ENCODE results near the gene SKIC2.
"Not testable (repeated sequence)": the region's sequence is repeated elsewhere in the genome, so short reads cannot be mapped to it uniquely, and the experiment has no call there.

SKIC2 gene

GRCh38 chr6:32004864-32005537 is 46.0 kb downstream of the SKIC2 start:
- DNase-seq (ENCODE audit: low spot score) = not testable (repeated sequence)

- not testable (repeated sequence) for DNase-seq (ENCODE audit: low spot score)
Observed at GRCh38 chr6:32005538-32005880, 46.5 kb downstream of the SKIC2 start.

DNA sequence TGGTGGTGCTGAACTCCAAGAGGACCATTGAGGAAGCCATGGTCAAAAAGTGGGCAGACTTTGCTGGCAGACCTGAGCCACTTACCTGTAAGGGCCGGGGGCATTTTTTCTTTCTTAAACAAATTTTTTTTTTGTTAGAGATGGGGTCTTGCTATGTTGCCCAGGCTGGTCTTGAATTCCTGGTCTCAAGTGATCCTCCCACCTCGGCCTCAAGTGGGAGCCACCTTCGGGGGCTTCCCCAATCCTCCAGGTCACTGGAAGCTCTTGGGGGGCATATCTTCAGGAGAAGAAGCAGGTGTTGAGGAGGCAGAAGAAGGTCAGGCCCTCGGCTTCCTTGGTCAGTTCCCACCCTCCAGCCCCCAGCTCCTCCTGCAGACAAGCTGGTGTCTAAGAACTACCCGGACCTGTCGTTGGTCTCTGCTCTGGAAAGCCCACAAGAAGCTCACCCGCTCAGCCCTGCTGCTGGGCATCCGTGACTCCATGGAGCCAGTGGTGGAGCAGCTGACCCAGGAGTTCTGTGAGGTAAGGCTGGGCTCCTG is 47.1 kb downstream of the SKIC2 start:
- DNase-seq (ENCODE audit: low spot score) = not testable (repeated sequence)

DNA sequence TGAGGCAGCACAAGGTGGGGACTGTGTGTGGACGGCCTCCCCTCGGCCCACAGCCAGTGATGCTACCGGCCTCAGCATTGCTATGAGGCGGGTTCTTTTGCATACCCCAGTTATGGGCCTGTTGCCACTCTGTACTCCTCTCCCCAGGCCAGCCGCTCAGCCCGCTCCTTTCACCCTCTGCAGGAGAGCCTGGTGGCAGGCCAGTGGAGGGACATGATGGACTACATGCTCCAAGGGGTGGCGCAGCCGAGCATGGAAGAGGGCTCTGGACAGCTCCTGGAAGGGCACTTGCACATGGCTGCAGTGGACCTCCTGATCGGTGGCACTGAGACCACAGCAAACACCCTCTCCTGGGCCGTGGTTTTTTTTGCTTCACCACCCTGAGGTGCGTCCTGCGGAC is 48.1 kb downstream of the SKIC2 start:
- DNase-seq (ENCODE audit: low spot score) = not testable (repeated sequence)

DNA sequence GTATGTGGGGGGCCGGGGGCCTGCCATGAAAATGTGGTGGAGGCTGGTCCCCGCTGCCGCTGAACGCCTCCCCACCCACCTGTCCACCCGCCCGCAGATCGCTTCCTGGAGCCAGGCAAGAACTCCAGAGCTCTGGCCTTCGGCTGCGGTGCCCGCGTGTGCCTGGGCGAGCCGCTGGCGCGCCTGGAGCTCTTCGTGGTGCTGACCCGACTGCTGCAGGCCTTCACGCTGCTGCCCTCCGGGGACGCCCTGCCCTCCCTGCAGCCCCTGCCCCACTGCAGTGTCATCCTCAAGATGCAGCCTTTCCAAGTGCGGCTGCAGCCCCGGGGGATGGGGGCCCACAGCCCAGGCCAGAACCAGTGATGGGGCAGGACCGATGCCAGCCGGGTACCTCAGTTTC is 49.1 kb downstream of the SKIC2 start:
- not testable (repeated sequence) for DNase-seq (ENCODE audit: low spot score)

GRCh38 chr6:32008616-32009015 is 49.6 kb downstream of the SKIC2 start:
- DNase-seq (ENCODE audit: low spot score) = not testable (repeated sequence)

DNA sequence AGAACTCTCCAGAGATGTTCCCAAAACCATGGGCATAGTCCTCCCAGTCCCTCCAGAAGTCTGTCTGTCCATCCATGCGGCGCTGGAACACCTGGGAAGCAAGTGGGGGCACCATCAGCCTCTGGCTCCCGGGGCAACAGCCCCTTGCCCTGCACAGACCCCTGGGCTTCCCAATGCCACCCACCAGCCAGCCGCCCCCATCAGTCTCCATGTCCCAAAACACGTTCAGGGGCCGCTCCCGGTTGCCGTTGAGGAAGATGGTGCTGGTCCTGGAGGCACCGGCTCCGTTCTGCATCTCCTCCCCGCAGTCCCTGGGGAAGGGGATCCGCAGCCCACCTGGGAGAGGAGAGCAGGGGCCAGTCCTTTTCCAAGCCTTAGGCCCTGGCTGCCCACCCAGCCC is 50.6 kb downstream of the SKIC2 start:
- DNase-seq (ENCODE audit: low spot score) = not testable (repeated sequence)

DNA sequence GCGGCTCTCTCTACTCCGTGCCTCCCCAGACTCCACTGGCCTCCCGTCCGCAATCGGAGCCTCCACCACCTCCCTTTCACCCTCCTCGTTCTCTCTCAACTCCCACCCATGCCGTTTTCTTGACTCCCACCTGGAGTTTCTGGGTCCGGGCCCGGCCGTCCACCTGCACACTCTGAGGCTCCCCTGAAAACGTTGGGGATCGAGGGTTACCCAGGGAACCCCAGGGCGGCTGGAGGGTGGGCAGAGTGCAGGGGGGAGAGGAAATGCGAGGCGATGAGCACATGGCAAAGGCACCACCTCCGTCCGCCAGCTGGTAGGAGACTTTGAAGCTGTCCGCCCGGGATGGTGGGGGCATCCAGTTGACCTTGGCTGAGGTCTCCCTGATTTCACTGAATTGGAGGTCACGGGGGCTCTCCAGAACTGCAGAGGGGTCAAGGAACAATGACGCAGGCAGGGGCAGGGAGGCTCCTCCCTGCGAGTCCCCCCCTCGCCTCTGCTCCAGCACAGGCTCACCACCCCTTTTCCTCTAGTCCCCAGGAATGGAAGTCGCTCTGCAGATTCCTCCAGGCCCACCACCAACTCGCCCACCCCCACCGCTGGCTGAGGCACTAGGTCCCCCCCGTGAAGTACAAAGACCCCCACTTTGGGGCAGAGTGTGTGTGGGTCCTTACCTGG is 52.0 kb downstream of the SKIC2 start:
- DNase-seq (ENCODE audit: low spot score) = not testable (repeated sequence)

DNA sequence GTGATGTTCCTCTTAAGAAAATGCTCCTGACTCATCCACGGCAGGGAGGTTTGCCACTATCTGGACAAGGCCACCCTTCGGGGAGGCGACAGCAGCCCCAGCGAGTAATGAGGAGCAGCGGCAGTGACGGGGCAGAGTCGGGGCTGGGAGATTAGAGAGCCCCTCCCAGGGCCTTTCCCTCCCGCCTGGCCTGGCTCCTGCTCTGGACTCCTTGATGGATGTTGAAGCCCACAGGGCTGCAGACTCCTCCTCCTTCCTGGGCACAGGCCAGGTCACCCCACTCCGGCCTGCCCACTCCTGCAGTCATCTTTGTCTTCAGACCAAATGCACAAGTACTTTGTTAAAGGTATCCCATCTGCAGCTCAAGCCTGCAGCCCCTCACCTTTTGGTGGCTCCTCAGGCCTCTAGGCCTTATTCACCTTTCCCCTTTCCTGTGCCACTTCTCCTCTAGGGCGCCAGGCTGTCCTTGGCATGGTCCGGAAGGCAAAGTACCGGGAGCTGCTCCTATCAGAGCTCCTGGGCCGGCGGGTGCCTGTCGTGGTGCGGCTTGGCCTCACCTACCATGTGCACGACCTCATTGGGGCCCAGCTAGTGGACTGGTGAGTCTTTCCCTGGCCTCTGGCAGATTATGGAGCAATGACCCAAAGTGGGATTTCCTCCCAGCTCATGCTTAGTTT is 54.1 kb downstream of the SKIC2 start:
- DNase-seq (ENCODE audit: low spot score) = not testable (repeated sequence)

DNA sequence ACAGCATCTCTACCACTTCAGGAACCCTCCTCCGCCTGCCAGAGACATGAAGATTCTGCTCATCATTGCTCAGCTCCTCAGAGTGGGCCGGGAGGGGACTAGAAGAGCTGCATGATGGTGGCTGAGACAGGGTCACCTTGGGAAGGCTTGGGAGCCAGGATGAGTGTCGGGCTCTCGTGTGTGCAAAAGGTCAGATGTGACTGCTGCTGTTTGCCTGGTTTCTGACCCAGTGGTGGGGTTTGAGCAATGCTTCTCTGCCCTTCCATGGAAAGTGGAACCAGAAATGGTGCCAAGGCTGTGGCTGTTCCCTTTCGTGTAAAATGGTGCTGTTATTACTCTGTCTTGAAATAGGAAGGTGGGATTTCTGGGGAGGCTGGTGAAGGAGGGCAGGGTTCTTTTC is 54.8 kb downstream of the SKIC2 start:
- DNase-seq (ENCODE audit: low spot score) = not testable (repeated sequence)

DNA sequence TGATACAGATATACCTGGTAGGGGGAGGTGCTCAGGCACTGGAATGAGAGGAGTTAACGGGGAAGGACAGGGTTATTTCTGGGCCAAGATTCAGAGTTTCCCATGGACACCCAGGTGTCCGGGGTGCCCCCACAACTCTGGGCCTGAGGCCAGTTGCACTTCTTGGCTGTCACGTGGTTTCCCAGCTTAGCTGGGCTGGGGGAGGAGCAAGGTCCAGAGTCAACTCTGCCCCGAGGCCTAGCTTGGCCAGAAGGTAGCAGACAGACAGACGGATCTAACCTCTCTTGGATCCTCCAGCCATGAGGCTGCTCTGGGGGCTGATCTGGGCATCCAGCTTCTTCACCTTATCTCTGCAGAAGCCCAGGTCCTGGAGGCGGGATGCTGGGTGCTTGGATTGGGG is 55.6 kb downstream of the SKIC2 start, which contains the start of gene C4B:
TSS of gene C4B (plus strand) at position 249 of the 400 bp plus-strand sequence. CDS start at position 300, 51 bp downstream.
- DNase-seq (ENCODE audit: low spot score) = not testable (repeated sequence)
